Transverse colon (tissue), 3 donors: ENCODE measurements around the gene MESP1.
"Not testable (repeated sequence)": the region's sequence is repeated elsewhere in the genome, so short reads cannot be mapped to it uniquely, and the experiment has no call there.

Source experiments
- POLR2A ChIP-seq: fragments of 450-650 bp; IDR thresholded peaks from one replicate; pipeline ENCODE4 v1.6.1; 2016; ENCODE audit warnings: antibody characterized with exemption, mild to moderate bottlenecking, moderate library complexity
- TF ChIP-seq, protein P1 (sequence below), 5 experiments: fragments of 200-600 bp in 3 of 5; fragments of 450-650 bp in 2 of 5; sonication (generic) in 3 of 5; IDR thresholded peaks; 1 replicate in 2 of 5; 2 replicates in 3 of 5; pipeline ENCODE4 v1.5.1; 2016 to 2017; ENCODE audit warnings: antibody characterized with exemption in 5 of 5, inconsistent platforms in 3 of 5, mild to moderate bottlenecking in 2 of 5, moderate library complexity in 1 of 5

DNA sequence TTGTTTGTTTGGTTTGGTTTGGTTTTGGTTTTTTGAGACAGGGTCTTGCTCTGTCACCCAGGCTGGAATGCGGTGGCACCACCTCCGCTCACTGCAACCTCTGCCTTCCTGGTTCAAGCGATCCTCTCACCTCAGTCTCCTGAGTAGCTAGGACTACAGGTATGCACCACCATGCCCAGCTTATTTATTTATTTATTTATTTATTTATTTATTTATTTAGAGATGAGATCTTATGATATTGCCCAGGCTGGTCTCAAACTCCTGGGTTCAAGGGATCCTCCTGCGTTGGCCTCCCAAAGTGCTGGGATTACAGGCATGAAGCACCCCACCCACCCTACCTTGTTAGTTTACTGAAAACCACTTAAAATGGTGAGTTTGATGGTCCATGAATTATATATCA, 37.5 kb upstream of the MESP1 start:
- TF ChIP-seq, protein P1, sequence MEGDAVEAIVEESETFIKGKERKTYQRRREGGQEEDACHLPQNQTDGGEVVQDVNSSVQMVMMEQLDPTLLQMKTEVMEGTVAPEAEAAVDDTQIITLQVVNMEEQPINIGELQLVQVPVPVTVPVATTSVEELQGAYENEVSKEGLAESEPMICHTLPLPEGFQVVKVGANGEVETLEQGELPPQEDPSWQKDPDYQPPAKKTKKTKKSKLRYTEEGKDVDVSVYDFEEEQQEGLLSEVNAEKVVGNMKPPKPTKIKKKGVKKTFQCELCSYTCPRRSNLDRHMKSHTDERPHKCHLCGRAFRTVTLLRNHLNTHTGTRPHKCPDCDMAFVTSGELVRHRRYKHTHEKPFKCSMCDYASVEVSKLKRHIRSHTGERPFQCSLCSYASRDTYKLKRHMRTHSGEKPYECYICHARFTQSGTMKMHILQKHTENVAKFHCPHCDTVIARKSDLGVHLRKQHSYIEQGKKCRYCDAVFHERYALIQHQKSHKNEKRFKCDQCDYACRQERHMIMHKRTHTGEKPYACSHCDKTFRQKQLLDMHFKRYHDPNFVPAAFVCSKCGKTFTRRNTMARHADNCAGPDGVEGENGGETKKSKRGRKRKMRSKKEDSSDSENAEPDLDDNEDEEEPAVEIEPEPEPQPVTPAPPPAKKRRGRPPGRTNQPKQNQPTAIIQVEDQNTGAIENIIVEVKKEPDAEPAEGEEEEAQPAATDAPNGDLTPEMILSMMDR (IDR thresholded peaks at IDR 0.05) = not testable (repeated sequence)
- not testable (repeated sequence) for TF ChIP-seq POLR2A
